ENCODE results near the gene TRH.

Gene TRH, protein sequence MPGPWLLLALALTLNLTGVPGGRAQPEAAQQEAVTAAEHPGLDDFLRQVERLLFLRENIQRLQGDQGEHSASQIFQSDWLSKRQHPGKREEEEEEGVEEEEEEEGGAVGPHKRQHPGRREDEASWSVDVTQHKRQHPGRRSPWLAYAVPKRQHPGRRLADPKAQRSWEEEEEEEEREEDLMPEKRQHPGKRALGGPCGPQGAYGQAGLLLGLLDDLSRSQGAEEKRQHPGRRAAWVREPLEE

GRCh38 chr3:129974564-129974832 lies at the start of gene TRH:
Gene TRH (plus strand): TSS chr3:129974720. CDS start chr3:129975817, 1,097 bp downstream.
- DNase-seq (ENCODE audit: extremely low read depth, low read depth) = no peak
- TF ChIP-seq, protein P1, sequence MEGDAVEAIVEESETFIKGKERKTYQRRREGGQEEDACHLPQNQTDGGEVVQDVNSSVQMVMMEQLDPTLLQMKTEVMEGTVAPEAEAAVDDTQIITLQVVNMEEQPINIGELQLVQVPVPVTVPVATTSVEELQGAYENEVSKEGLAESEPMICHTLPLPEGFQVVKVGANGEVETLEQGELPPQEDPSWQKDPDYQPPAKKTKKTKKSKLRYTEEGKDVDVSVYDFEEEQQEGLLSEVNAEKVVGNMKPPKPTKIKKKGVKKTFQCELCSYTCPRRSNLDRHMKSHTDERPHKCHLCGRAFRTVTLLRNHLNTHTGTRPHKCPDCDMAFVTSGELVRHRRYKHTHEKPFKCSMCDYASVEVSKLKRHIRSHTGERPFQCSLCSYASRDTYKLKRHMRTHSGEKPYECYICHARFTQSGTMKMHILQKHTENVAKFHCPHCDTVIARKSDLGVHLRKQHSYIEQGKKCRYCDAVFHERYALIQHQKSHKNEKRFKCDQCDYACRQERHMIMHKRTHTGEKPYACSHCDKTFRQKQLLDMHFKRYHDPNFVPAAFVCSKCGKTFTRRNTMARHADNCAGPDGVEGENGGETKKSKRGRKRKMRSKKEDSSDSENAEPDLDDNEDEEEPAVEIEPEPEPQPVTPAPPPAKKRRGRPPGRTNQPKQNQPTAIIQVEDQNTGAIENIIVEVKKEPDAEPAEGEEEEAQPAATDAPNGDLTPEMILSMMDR (IDR thresholded peaks at IDR 0.05; ENCODE audit: low read depth, low read length) = no peak

- TF ChIP-seq, protein P1 (IDR thresholded peaks at IDR 0.05; ENCODE audit: low read depth, low read length) = no peak
- DNase-seq (ENCODE audit: extremely low read depth, low read depth) = no peak
These were observed 47.4 kb upstream of the TRH start for GRCh38 chr3:129927072-129927471.

DNA sequence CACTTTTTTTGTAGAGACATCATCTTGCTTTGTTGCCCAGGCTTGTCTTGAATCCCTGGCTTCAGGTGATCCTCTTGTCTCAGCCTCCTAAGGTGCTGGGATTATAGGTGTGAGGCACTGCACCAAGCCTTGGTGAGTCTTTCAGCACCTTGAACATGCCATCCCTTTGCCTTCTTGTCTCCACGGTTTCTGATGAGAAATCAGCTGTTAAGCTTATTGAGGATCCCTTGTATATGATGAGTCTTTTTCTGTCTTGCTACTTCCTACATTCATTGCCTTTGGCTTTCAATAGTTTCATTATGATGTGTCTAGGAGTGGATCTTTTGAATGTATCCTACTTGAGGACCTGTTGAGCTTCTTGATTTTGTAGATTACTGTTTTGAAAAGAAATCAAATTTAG lies 45.1 kb upstream of the TRH start:
- TF ChIP-seq, protein P1 (IDR thresholded peaks at IDR 0.05; ENCODE audit: low read depth, low read length) = no peak
- no peak for DNase-seq (ENCODE audit: extremely low read depth, low read depth)

- no peak for DNase-seq (ENCODE audit: extremely low read depth, low read depth)
- TF ChIP-seq, protein P1 (IDR thresholded peaks at IDR 0.05; ENCODE audit: low read depth, low read length) = no peak
These were observed 41.0 kb upstream of the TRH start for GRCh38 chr3:129933471-129933870.

GRCh38 chr3:129934234-129935123 lies 40.0 kb upstream of the TRH start:
- DNase-seq (ENCODE audit: extremely low read depth, low read depth) = no peak
- TF ChIP-seq, protein P1 (IDR thresholded peaks at IDR 0.05; ENCODE audit: low read depth, low read length) = peak; percentile 83

DNA sequence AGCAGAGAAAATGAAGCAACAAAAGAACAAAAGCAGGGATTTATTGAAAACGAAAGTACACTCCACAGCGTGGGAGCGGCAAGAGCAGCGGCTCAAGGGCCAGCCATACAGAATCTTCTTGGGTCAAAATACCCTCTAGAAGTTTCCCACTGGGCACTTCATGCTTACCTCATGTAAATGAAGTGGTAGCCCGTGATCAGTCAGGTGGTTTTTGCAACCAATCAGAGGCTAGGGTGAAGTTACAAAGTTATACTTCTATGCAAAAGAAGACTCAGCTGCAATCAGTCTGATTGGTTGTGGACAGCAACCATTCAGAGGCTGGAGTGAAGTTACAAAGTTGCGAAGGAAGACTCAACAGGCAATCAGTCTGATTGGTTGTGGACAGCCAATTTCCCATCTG lies 37.8 kb upstream of the TRH start:
- TF ChIP-seq, protein P1 (IDR thresholded peaks at IDR 0.05; ENCODE audit: low read depth, low read length) = no peak
- peak; percentile 42 for DNase-seq (ENCODE audit: extremely low read depth, low read depth)

DNA sequence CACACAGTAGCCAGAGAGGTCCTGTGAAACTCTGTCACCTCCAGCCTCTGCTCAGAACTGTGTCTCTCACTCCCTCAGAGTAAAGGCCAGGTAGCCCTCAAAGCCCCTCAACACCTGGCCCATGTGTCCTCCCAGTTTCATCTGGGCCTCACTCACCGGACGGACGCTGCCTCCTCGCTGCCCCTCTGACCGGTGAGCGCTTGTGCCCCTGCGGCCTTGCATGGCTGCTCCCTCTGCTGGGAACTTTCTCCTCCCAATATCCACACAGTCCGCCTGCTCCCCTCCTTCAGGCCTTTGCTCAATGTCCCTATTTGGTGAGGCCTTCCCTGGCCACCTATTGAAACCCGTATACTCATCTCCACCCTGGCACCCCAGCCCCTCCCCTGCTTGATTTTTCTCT lies 36.8 kb upstream of the TRH start:
- no peak for DNase-seq (ENCODE audit: extremely low read depth, low read depth)
- TF ChIP-seq, protein P1 (IDR thresholded peaks at IDR 0.05; ENCODE audit: low read depth, low read length) = no peak
